ENCODE data around the gene FBXL2. TPM values are rescaled to one million over a fixed set of nuclear protein-coding genes. Genes with fewer than 3 reads are reported as not detected.

Gene FBXL2
- total RNA-seq = 8.1 TPM
- long read RNA-seq, transcript FBXL2-216 (15 exons, 3,847 nt) = major isoform, 5 of 28 reads
- long read RNA-seq, partial matches to known transcripts = 4 of 28 reads
- long read RNA-seq, other reads (novel, unspliced or antisense) = 18 of 28 reads

- no peaks in the 10 kb centered on the region for H3K4me1 ChIP-seq
- H3K27me3 ChIP-seq (ENCODE audit: low read depth) = peaks cover 12% of the 10 kb centered on the region
- intact Hi-C loops (cut with DNase I) = no loop called here
- peak; percentile 81 for DNase-seq
- no peaks in the 10 kb centered on the region for H3K9me3 ChIP-seq
- peak; percentile 95 to 98 for ATAC-seq
- no peaks in the 10 kb centered on the region for H3K36me3 ChIP-seq
- TF ChIP-seq CTCF (IDR thresholded peaks at IDR 0.05) = no peak
- peak within 1 kb of the TSS; percentile 49 for H3K27ac ChIP-seq
- peak within 1 kb of the TSS; percentile 70 for H3K4me3 ChIP-seq
Observed at GRCh38 chr3:33277193-33277882, at the start of gene FBXL2. FBXL2 (plus strand) TSS chr3:33277442; CDS start chr3:33277513, 71 bp downstream.

GRCh38 chr3:33229066-33229465 lies 48.2 kb upstream of the FBXL2 start:
- TF ChIP-seq CTCF (IDR thresholded peaks at IDR 0.05) = no peak
- Histone ChIP-seq H3K36me3 (no peaks in the 10 kb centered on the region), H3K4me3 (no peak overlapping the region), H3K4me1 (no peaks in the 10 kb centered on the region), H3K9me3 (no peaks in the 10 kb centered on the region), H3K27ac (no peak overlapping the region), H3K27me3 (ENCODE audit: low read depth) (no peaks in the 10 kb centered on the region)
- ATAC-seq = no peak
- no peak for DNase-seq
- intact Hi-C loops (cut with DNase I) = no loop called here

- ATAC-seq (no peak), DNase-seq (no peak)
- intact Hi-C loops (cut with DNase I) = no loop called here
- Histone ChIP-seq H3K36me3 (no peaks in the 10 kb centered on the region), H3K4me1 (no peaks in the 10 kb centered on the region), H3K27ac (no peak overlapping the region), H3K27me3 (ENCODE audit: low read depth) (no peaks in the 10 kb centered on the region), H3K9me3 (no peaks in the 10 kb centered on the region), H3K4me3 (no peak overlapping the region)
- TF ChIP-seq CTCF (IDR thresholded peaks at IDR 0.05) = no peak
Observed at GRCh38 chr3:33229947-33230346, 47.3 kb upstream of the FBXL2 start.

GRCh38 chr3:33231756-33232465 lies 45.3 kb upstream of the FBXL2 start:
- DNase-seq (no peak), ATAC-seq (peak; percentile 53 to 62)
- H3K9me3 ChIP-seq = no peaks in the 10 kb centered on the region
- no peaks in the 10 kb centered on the region for H3K4me1 ChIP-seq
- no peaks in the 10 kb centered on the region for H3K27me3 ChIP-seq (ENCODE audit: low read depth)
- H3K4me3 ChIP-seq = no peak overlapping the region
- no peaks in the 10 kb centered on the region for H3K36me3 ChIP-seq
- intact Hi-C loops (cut with DNase I) = no loop called here
- no peak overlapping the region for H3K27ac ChIP-seq
- no peak for TF ChIP-seq CTCF (IDR thresholded peaks at IDR 0.05)

- intact Hi-C loops (cut with DNase I) = no loop called here
- Histone ChIP-seq H3K27me3 (ENCODE audit: low read depth) (no peaks in the 10 kb centered on the region), H3K4me3 (no peak overlapping the region), H3K4me1 (no peaks in the 10 kb centered on the region), H3K36me3 (no peaks in the 10 kb centered on the region), H3K9me3 (no peaks in the 10 kb centered on the region), H3K27ac (no peak overlapping the region)
- no peak for TF ChIP-seq CTCF (IDR thresholded peaks at IDR 0.05)
- ATAC-seq = no peak
- no peak for DNase-seq
Observed at GRCh38 chr3:33233884-33234283, 43.4 kb upstream of the FBXL2 start.
